ENCODE measurements around the gene FRMD4B.

Gene FRMD4B

GRCh38 chr3:69367586-69367985 is 18.3 kb downstream of the FRMD4B start:
- H3K9me3 ChIP-seq (ENCODE audit: low read depth, low read length) = no peaks in the 10 kb centered on the region
- no peak overlapping the region for H3K4me3 ChIP-seq
- no peak overlapping the region for H3K27ac ChIP-seq
- no peak overlapping the region for H3K9ac ChIP-seq (ENCODE audit: insufficient read length)
- no peaks in the 10 kb centered on the region for H3K36me3 ChIP-seq (ENCODE audit: insufficient read depth, low read length)
- TF ChIP-seq POLR2AphosphoS5 (IDR thresholded peaks at IDR 0.05; ENCODE audit: borderline replicate concordance, low read depth, low read length) (no peak), EZH2 (IDR thresholded peaks at IDR 0.05) (no peak), FOXP2 (optimal IDR thresholded peaks at IDR 0.05; ENCODE audit: control extremely low read depth, extremely low read length, insufficient read depth) (no peak)
- DNase-seq (ENCODE audit: low read depth, low spot score) = no peak

- no peaks in the 10 kb centered on the region for H3K9me3 ChIP-seq (ENCODE audit: low read depth, low read length)
- no peak for TF ChIP-seq FOXP2 (optimal IDR thresholded peaks at IDR 0.05; ENCODE audit: control extremely low read depth, extremely low read length, insufficient read depth)
- no peak for TF ChIP-seq EZH2 (IDR thresholded peaks at IDR 0.05)
- TF ChIP-seq POLR2AphosphoS5 (IDR thresholded peaks at IDR 0.05; ENCODE audit: borderline replicate concordance, low read depth, low read length) = no peak
- no peaks in the 10 kb centered on the region for H3K36me3 ChIP-seq (ENCODE audit: insufficient read depth, low read length)
- no peak overlapping the region for H3K9ac ChIP-seq (ENCODE audit: insufficient read length)
- no peak overlapping the region for H3K4me3 ChIP-seq
- no peak for DNase-seq (ENCODE audit: low read depth, low spot score)
- no peak overlapping the region for H3K27ac ChIP-seq
Observed at GRCh38 chr3:69364354-69364753, 21.5 kb downstream of the FRMD4B start.

- Histone ChIP-seq H3K27ac (no peak overlapping the region), H3K4me3 (no peak overlapping the region), H3K9ac (ENCODE audit: insufficient read length) (no peak overlapping the region), H3K9me3 (ENCODE audit: low read depth, low read length) (no peaks in the 10 kb centered on the region), H3K36me3 (ENCODE audit: insufficient read depth, low read length) (no peaks in the 10 kb centered on the region)
- no peak for DNase-seq (ENCODE audit: low read depth, low spot score)
- no peak for TF ChIP-seq POLR2AphosphoS5 (IDR thresholded peaks at IDR 0.05; ENCODE audit: borderline replicate concordance, low read depth, low read length)
- TF ChIP-seq EZH2 (IDR thresholded peaks at IDR 0.05) = no peak
- TF ChIP-seq FOXP2 (optimal IDR thresholded peaks at IDR 0.05; ENCODE audit: control extremely low read depth, extremely low read length, insufficient read depth) = no peak
Observed at GRCh38 chr3:69360690-69361089, 25.2 kb downstream of the FRMD4B start.

GRCh38 chr3:69359916-69360315 is 26.0 kb downstream of the FRMD4B start:
- TF ChIP-seq FOXP2 (optimal IDR thresholded peaks at IDR 0.05; ENCODE audit: control extremely low read depth, extremely low read length, insufficient read depth) (no peak), EZH2 (IDR thresholded peaks at IDR 0.05) (no peak), POLR2AphosphoS5 (IDR thresholded peaks at IDR 0.05; ENCODE audit: borderline replicate concordance, low read depth, low read length) (no peak)
- H3K9ac ChIP-seq (ENCODE audit: insufficient read length) = no peak overlapping the region
- DNase-seq (ENCODE audit: low read depth, low spot score) = no peak

GRCh38 chr3:69359339-69359893 is 26.5 kb downstream of the FRMD4B start:
- DNase-seq (ENCODE audit: low read depth, low spot score) = no peak
- H3K4me3 ChIP-seq = no peak overlapping the region
- no peak overlapping the region for H3K27ac ChIP-seq
- no peaks in the 10 kb centered on the region for H3K36me3 ChIP-seq (ENCODE audit: insufficient read depth, low read length)
- TF ChIP-seq POLR2AphosphoS5 (IDR thresholded peaks at IDR 0.05; ENCODE audit: borderline replicate concordance, low read depth, low read length) = no peak
- no peak for TF ChIP-seq EZH2 (IDR thresholded peaks at IDR 0.05)
- TF ChIP-seq FOXP2 (optimal IDR thresholded peaks at IDR 0.05; ENCODE audit: control extremely low read depth, extremely low read length, insufficient read depth) = no peak
- no peaks in the 10 kb centered on the region for H3K9me3 ChIP-seq (ENCODE audit: low read depth, low read length)
- H3K9ac ChIP-seq (ENCODE audit: insufficient read length) = no peak overlapping the region

More at GRCh38 chr3:69359916-69360315, 26.0 kb downstream of the FRMD4B start:
- no peaks in the 10 kb centered on the region for H3K36me3 ChIP-seq (ENCODE audit: insufficient read depth, low read length)
- H3K27ac ChIP-seq = no peak overlapping the region
- H3K9me3 ChIP-seq (ENCODE audit: low read depth, low read length) = no peaks in the 10 kb centered on the region
- H3K4me3 ChIP-seq = no peak overlapping the region

- TF ChIP-seq FOXP2 (optimal IDR thresholded peaks at IDR 0.05; ENCODE audit: control extremely low read depth, extremely low read length, insufficient read depth) (no peak), EZH2 (IDR thresholded peaks at IDR 0.05) (no peak), POLR2AphosphoS5 (IDR thresholded peaks at IDR 0.05; ENCODE audit: borderline replicate concordance, low read depth, low read length) (no peak)
- no peak overlapping the region for H3K27ac ChIP-seq
- no peaks in the 10 kb centered on the region for H3K9me3 ChIP-seq (ENCODE audit: low read depth, low read length)
- H3K4me3 ChIP-seq = no peak overlapping the region
- DNase-seq (ENCODE audit: low read depth, low spot score) = no peak
- H3K9ac ChIP-seq (ENCODE audit: insufficient read length) = no peak overlapping the region
- H3K36me3 ChIP-seq (ENCODE audit: insufficient read depth, low read length) = no peaks in the 10 kb centered on the region
Observed at GRCh38 chr3:69357196-69357595, 28.7 kb downstream of the FRMD4B start.

GRCh38 chr3:69354948-69355347 is 30.9 kb downstream of the FRMD4B start:
- Histone ChIP-seq H3K9ac (ENCODE audit: insufficient read length) (no peak overlapping the region), H3K27ac (no peak overlapping the region), H3K4me3 (no peak overlapping the region), H3K9me3 (ENCODE audit: low read depth, low read length) (no peaks in the 10 kb centered on the region), H3K36me3 (ENCODE audit: insufficient read depth, low read length) (no peaks in the 10 kb centered on the region)
- TF ChIP-seq FOXP2 (optimal IDR thresholded peaks at IDR 0.05; ENCODE audit: control extremely low read depth, extremely low read length, insufficient read depth) (no peak), POLR2AphosphoS5 (IDR thresholded peaks at IDR 0.05; ENCODE audit: borderline replicate concordance, low read depth, low read length) (no peak), EZH2 (IDR thresholded peaks at IDR 0.05) (no peak)
- DNase-seq (ENCODE audit: low read depth, low spot score) = no peak

- no peak overlapping the region for H3K9ac ChIP-seq (ENCODE audit: insufficient read length)
- TF ChIP-seq POLR2AphosphoS5 (IDR thresholded peaks at IDR 0.05; ENCODE audit: borderline replicate concordance, low read depth, low read length) (no peak), FOXP2 (optimal IDR thresholded peaks at IDR 0.05; ENCODE audit: control extremely low read depth, extremely low read length, insufficient read depth) (no peak), EZH2 (IDR thresholded peaks at IDR 0.05) (no peak)
Observed at GRCh38 chr3:69353503-69353902, 32.4 kb downstream of the FRMD4B start.

GRCh38 chr3:69353088-69353478 is 32.8 kb downstream of the FRMD4B start:
- Histone ChIP-seq H3K36me3 (ENCODE audit: insufficient read depth, low read length) (no peaks in the 10 kb centered on the region), H3K27ac (no peak overlapping the region), H3K9me3 (ENCODE audit: low read depth, low read length) (no peaks in the 10 kb centered on the region), H3K9ac (ENCODE audit: insufficient read length) (no peak overlapping the region), H3K4me3 (no peak overlapping the region)
- TF ChIP-seq FOXP2 (optimal IDR thresholded peaks at IDR 0.05; ENCODE audit: control extremely low read depth, extremely low read length, insufficient read depth) (no peak), EZH2 (IDR thresholded peaks at IDR 0.05) (no peak), POLR2AphosphoS5 (IDR thresholded peaks at IDR 0.05; ENCODE audit: borderline replicate concordance, low read depth, low read length) (no peak)
- no peak for DNase-seq (ENCODE audit: low read depth, low spot score)

More at GRCh38 chr3:69353503-69353902, 32.4 kb downstream of the FRMD4B start:
- H3K36me3 ChIP-seq (ENCODE audit: insufficient read depth, low read length) = no peaks in the 10 kb centered on the region
- no peak overlapping the region for H3K27ac ChIP-seq
- no peak for DNase-seq (ENCODE audit: low read depth, low spot score)
- H3K9me3 ChIP-seq (ENCODE audit: low read depth, low read length) = no peaks in the 10 kb centered on the region
- H3K4me3 ChIP-seq = no peak overlapping the region

Measured in SK-N-MC (cell line).